Medulla oblongata (tissue), 1 donor: ENCODE data around the gene RSPH6A.

Experiments
- DNase-seq: peaks from one replicate; pipeline ENCODE4 v3.0.0-alpha.2; 2015; ENCODE audit errors: extremely low spot score

RSPH6A gene

DNA sequence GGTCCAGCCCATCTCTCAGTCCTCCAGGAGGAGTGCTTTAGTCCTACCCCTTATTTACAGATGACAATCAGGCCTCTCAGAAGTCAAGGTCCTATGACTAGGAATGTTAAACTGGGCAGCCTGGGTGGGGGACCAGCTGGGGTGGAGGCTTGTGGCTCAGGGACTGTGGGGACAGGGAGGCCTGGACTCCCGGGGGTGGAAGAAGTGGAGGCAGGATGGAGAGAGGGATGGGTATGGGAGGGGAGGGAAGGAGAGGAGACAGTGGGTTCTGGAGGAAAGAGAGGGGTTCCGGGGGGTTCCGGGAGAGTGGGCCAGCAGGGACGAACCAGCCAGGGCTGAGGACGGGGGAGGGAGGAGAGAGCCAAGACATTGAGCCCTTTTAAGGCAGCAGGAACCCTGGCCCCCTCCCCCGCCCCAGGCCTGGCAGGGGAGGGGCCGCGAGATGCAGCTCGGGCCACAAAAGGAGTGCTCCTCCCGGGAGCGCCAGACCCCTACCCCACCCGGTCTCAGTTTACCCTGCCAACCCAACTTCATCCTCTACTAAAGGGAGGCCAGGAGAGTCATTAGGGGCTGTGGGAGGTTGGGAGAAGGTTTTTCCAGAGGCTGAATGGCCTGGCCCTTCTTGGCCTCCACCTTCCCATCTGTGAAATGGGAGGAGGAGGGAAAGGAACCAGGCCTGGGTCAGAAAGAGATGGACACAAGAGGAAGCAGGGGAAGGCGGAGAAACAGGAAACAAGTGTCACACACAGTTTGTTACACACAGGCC, 34.5 kb downstream of the RSPH6A start:
- DNase-seq: no peak

DNA sequence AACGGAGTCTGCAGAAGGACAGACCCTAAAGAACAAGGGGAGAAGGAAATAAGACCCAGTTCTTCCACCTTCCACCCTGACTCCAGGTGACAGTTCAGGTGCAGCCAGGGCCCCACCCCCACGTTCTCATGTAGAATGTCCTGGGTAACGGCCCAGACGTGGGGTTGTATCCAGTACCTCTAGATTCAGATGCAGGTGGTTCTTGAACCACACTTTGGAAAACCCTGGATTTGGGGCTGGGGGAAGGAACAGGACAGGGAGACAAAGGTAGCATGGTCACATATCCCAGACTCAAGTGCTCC, 35.0 kb downstream of the RSPH6A start:
- DNase-seq: no peak

DNA sequence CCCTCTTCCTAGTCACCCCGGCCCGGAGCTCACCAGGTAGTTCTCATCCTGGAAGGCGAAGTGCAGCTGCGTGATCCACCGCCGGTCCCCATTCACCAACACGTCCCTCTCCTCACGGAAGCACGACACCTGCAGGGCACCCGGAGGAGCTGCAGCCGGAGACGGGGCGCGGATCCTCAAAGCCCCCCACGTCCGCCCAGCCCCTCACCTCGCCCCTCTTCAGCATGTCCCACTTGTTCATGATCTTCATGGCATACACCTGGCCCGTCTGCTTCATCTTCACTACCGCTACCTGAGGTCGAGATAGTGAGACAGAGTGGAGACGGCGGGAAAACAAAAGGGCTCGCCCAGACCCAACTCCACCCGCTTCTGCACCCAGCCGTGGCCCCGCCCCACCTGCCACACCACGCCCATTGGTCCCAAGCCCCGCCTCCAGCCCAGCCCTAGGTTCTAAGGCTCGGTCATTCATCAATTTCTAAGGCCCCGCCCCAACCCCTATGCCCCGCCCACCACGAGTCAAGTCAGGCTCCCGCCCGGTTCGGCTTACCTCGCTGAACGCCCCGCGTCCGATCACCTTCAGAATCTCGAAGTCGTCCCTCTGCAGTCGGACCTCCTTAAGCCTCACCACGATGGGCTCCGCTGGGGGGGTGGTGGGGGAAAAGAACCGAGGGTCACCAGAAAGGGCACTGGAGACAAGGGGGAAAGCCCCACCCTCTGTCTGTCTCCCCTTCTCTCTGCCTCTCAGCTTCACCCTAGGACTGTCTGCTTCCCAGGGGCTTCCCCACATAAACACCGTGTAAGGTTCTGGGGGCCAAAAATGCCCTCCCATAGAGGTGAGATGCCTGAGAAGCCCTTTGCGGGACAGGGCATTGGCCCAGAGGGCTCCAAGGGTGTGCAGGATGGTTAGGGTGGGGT, 35.6 kb downstream of the RSPH6A start:
- DNase-seq: no peak

DNA sequence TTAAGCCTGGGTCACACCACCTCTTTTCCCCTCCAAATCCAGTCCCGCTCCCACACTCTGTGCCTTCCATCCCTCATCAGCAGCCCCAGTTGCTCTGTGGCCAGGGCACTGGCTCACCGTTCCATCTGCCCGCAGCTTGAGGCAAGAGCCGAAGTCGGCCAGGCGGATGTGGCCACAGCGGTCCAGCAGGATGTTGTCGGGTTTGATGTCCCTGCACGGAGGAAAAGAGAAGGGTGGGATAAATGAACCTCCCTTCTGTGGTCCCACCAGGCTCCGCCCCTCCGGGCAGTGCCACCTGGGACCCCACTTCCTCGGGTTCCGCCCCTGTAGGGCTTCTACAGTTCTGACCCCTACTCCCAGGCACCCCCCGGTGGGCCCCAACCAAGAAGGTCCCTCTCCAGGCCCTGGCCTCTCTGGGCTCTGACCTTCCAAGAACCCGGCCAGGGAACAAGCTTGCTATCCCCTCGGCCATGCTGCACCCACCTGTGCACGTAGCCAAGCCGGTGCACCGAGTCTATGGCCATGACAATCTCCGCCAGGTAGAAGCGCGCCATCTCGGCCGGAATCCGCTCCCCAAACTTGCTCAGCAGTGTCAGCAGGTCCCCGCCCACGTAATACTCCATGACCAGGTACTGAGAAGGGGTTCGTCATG, 37.0 kb downstream of the RSPH6A start:
- DNase-seq: no peak

DNA sequence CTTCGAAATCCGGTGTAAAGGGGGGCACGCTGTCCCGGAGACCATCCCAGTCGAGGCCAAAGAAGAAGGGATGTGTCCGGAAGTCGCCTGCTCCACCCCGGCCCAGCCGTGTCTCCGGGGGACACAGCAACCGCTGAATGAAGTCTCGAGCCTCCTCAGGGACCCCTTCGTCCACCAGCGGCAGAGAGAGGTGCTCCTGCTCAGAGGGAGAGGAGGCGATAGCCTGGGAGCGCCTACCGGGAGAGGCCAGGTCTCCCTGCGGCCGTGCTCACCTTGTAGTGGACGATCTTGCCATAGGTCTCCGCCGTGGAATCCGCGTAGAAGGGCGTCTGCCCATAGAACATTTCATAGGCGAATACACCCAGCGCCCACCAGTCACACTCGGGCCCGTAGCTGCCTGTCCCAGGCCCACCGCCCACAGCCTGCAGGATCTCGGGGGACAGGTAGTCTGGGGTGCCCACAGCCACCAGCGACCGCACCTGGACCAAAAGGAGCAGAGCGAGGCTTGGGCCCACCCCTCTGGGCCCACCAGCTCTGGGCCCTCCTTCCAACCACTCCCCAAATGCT, 37.6 kb downstream of the RSPH6A start:
- no peak for DNase-seq

DNA sequence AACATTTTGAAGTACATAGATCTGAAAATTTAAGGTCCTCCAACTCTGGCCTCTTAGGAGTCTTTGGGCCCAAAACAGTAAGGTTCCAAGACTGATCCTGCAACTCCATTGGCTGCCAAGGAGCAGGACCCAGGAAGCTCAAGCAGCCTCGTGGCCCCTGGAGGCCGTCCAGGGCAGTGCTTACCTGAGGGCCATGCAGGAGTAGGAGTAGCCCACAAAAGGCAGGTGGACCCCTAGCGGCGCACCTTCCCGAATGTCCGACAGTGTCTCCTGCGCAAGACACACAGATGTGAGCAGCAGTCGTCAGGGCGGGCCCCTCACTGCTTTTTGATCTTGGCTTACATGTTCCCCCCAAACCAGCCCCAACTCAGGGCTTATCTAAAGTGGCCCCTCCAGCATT, 40.3 kb downstream of the RSPH6A start:
- DNase-seq: no peak

DNA sequence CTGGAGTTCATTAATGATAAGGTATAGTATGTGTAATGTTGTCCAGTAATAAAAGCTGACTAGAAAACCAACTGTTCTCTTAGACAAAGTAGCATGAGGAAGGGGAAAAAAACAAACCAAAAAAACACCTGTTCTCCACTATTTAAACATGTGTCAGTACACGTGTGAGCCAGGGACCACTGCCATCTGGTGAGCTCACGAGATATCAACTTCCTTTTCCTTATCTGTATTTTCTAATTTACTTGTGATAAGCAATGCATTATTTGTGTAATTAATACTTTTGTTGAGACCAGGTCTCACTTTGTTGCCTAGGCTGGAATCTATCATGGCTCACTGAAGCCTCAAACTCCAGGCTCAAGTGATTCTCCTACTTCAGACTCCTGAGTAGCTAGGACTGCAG, 41.7 kb downstream of the RSPH6A start:
- DNase-seq: no peak

DNA sequence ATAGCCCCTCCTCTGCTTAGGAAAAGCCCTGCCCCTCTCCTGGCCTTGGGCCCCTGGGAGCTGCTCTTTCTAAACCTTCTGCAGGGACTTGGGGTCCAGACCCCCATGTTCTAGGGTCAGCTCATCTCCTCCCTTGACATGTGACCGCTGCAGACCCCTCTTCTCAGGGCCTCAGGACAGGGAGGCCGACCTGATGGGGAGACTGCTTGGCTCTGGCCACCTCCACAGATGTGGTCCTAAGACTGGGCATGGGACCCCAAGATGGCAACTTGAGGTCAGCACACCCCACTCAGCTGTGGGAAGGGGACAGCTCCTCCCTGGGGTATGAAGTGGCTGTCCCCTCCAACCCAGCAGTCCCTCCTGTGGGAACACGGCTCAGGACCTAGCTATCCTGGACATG, 42.2 kb downstream of the RSPH6A start:
- no peak for DNase-seq

DNA sequence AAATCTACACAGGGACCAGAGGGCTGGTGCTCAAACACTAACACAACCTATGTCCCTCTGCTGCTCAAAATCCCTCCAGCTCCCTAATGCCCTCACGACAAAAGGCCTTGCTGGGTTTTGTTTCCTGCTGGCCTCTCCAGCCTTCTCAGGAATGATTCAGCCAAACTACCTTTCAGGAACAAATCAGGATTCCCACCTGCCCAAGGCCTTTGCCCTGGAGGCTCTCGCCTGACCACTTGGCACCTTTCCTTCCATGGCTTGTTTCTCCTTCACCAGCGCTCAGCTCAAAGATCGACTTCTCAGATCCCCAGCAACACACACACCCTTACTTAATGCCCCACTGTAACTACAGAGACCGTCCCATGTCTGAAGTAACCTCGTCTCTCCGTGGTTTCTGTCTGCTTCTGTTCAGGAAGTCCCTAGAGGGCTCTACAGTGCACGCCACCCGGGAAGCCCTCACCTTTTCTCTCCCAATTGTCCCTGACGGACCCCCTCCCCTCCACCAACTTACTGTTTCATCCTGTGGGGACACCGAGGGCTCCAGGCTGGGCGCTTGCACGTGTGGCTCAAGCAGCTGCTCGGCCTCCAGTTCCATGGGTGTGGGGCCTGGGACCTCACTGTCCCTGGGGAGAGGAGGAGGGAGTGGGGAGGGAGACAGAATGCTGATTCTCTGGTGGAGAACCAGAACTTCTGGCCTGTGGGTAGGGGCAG, 42.8 kb downstream of the RSPH6A start:
- DNase-seq: no peak

DNA sequence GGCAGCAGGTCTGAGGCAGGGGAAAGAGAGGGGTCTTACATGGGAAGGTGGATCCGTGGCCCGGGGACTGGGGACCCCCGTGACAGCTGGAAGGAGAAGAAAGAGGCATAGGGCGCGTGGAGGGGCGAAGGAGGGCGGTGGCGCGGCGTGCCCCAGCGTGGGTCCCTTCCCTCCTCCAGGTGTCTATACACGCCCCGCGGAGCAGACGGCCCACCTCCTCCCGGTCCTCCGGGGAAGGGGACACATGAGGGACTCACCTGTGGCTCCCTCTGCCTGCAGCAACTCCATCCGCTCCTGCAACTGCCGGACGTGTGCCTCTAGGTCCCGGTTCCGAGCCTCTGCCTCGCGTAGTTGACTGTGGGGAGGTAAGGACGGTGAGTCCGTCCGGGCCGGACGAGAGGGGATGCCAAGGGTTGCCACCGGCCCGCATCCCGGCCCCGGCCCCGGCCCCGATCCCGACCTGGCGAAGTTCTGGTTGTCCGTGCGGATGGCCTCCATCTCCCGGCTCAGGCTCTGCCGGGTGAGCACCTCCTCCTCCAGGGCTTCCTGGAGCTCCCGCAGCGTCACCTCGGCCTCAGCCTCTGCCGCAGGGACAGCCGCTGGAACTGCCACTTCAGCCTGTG, 43.7 kb downstream of the RSPH6A start:
- DNase-seq: no peak

DNA sequence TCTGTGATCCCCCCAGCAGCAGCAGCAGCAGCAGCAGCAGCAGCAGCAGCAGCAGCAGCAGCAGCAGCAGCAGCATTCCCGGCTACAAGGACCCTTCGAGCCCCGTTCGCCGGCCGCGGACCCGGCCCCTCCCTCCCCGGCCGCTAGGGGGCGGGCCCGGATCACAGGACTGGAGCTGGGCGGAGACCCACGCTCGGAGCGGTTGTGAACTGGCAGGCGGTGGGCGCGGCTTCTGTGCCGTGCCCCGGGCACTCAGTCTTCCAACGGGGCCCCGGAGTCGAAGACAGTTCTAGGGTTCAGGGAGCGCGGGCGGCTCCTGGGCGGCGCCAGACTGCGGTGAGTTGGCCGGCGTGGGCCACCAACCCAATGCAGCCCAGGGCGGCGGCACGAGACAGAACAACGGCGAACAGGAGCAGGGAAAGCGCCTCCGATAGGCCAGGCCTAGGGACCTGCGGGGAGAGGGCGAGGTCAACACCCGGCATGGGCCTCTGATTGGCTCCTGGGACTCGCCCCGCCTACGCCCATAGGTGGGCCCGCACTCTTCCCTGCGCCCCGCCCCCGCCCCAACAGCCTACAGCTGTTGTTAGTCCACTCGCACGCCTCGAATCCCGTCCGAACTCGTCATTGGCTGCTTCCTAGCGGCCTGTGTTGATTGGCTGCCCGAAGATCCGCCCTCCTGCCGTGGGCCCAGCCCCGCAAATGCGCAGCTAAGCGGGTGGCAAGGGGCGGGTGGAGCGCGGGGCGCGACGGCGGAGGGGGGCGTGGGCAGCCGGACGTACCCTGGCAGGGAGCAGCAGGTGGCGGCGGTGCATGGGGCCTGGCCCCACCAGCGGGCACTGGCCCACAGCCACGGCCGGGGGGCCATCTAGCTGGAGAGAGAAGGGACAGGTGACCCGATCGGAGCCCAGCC, 44.7 kb downstream of the RSPH6A start:
- DNase-seq: peak; percentile 94

DNA sequence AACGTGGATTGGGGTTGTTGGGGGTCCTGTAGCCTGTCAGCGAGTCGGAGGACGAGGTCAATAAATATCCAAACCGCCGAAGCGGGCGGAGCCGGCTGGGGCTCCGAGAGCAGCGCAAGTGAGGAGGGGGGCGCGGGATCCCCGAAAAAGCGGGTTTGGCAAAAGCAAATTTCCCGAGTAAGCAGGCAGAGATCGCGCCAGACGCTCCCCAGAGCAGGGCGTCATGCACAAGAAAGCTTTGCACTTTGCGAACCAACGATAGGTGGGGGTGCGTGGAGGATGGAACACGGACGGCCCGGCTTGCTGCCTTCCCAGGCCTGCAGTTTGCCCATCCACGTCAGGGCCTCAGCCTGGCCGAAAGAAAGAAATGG, 45.3 kb downstream of the RSPH6A start:
- peak; percentile 59 for DNase-seq

DNA sequence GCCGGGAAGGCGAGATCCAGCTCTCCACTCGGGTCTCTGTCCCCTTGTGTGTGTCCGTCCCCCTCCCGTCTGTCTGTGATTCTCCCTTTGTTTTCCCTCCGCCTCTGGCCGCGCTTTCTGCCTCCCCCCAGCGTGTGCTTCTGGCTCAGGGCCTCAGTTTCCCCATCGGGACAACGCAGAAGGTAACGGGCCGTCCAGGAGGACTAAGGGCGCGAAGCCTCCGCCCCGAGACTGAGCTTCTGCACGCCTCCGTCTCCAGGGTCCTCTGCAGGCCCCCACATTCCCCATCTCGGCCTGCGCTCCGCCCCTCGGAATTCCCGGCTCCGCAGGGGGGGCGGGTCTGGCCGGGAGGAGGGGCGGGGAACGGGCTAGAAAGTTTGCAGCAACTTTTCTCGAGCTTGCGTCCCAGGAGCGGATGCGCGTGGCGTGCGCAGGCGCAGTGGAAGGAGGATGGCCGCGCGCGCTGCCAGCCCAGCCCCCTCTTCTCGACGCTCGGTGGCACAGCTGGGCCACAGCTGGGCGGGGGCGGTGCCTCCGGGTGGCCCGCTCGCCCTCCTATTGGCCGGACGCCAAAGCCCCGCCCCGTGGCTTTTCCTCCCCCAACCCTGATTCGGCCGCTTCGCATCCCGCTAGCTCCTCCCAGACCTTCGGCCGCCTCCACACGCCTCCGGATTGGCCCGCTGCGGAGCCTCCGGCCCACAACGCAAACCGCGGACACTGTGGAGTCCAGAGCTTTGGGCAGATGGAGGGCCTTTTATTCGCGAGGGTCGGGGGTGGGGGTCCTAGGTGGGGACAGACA, 45.9 kb downstream of the RSPH6A start, which contains the start of gene SIX5:
Gene SIX5, minus strand, starts transcription at position 269 of the 799 bp plus-strand sequence. CDS start 408 bp downstream, outside the sequence.
- DNase-seq: peak; percentile 95

DNA sequence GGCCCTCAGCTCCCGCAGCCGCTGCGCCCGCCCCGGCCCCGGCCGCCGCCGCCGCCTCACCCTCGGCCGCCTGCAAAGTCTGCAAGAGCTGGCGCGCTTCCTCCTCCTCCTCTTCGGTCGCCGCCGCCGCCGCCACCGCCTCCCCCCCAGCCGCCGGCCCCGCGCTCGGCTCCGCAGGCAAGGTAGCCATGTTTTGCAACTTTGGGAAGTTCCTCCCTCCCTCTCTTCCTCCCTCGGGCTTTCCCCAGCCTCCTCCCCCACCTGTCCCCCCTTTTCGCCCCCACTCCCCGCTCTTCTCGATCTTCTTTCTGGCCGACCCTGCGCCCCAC, 46.5 kb downstream of the RSPH6A start:
- DNase-seq: no peak

DNA sequence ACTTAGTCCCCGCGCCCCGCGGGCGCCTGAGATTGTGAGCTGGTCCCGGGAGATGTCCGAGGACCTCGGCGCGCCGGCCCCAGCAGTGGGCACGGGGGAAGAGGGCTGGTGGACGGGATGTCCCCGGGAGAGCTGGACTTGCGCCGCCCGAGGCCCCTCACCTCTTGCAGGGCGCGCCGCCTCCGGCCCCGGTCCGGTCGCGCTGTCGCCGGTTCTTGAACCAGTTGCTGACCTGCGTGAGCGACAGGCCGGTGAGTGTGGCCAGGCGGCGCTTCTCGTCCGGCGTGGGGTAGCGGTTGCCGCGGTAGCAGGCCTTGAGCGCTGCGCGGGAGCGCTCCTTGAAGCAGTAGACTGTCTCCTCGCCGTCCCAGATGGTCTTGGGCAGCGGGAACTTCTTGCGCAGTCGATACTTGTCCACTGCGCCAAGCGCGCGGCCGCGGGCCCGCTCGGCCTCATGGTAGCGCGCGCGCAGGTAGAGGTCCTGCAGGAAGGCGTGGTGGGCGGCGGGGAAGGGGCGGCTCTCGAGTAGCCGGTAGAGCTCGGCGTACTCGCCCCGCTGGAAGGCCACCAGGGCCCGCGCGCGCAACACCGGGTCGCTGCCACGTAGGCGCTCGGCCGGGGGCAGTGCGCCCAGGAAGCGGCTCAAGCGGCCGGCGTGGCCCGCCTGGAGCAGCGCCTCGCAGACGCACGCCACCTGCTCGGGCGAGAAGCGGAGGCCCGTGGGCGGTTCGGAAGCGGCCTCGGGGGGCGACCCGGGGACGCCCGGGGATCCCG, 47.0 kb downstream of the RSPH6A start:
- peak; percentile 26 for DNase-seq

DNA sequence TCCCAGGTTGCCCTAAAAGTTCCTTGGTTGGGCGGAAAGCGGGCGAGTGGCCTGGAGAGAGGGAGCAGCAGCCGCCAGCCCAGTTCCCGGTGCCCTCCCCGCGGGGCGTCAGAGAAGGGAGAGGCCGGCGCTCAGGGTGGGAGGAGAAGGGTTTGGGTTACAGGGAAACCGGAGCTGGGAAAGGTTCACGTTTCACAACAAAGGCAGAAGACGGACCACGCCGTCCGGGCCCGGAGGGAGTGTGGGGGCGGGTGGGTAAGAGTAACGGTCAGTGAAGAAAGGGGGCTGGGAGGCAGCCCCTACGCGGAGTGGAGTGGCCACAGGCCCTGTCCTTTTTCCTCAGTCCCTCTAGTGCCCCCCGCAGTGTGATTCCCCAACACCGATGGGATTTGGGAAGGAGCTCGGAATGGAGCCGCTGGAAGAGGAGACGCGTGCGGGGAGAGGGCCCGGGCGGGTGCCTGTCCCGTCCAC, 47.7 kb downstream of the RSPH6A start:
- no peak for DNase-seq

DNA sequence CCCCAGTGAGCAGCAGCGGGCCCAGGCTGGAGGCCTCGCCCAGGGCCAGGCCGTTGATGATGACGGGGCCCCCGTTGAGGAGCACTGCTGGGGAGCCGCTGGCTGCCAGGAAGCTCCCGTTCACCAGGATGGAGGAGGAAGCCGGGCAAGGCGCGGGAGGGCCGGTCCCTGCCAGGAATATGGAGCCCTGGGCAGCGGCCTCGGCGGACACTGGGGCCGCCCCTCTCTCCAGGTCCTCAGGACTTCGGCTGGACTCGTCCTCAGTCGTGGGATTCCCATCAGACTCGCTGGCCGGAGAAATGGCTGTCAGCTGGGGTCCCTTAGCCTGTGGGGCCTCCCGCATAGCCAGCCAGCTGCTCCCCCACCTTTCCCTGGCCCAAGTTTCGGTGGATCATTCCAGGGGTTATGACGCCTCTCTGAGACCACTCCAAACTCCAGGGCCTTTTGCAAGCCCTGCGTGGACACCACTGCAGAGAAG, 48.2 kb downstream of the RSPH6A start:
- DNase-seq: no peak

DNA sequence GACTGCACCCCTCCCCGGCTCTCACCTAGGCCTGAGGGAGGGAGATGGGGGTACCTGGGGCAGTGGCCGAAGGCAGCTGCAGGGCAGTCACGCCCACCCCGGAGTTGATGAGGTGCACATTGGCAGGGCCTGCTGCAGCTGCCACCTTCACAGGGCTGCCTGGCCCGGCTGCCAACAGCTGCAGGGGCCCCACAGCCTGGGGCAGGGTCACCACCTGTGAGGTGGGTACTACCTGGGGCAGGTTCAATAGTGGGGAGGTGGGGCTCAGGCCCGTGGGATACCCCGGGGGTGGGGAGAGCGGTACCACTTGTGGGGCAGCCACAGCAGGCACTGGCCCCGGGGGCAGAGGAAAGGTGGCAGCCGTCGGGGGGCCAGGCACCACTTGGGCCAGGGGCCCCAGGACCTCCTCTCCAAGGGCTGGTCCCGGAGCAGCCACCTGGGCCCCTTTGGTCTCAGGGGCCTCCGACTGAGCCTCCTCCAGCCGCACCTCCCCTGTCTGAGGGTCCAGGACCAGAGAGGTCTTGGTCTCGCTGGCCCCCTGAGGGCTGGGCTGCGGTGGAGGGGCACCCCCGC, 48.7 kb downstream of the RSPH6A start:
- DNase-seq: no peak
